IMR-90 (cell line): ENCODE measurements around the gene C22orf15.

Experiments used
- BHLHE40 ChIP-seq: fragments of 150-350 bp; IDR thresholded peaks from 2 replicates; pipeline ENCODE4 v1.6.1; 2016; ENCODE audit warnings: mild to moderate bottlenecking, low read depth, low read length
- CEBPB ChIP-seq: IDR thresholded peaks from 2 replicates; pipeline ENCODE4 v1.6.1; 2012; ENCODE audit warnings: low read depth, low read length, improper control_type of control experiment
- CHD1 ChIP-seq: IDR thresholded peaks from 2 replicates; pipeline ENCODE4 v1.6.1; 2012; ENCODE audit warnings: low read depth, low read length, improper control_type of control experiment
- CTCF ChIP-seq: conservative IDR thresholded peaks from 2 replicates; pipeline ENCODE4 v1.5.1; 2012; ENCODE audit warnings: mild to moderate bottlenecking, low read depth, low read length, improper control_type of control experiment
- MAFK ChIP-seq: IDR thresholded peaks from 2 replicates; pipeline ENCODE4 v1.6.1; 2012; ENCODE audit warnings: low read depth, low read length, improper control_type of control experiment
- MXI1 ChIP-seq: IDR thresholded peaks from 2 replicates; pipeline ENCODE4 v1.6.1; 2012; ENCODE audit warnings: low read depth, mild to moderate bottlenecking, low read length, moderate library complexity, borderline replicate concordance
- NFE2L2 ChIP-seq: fragments of 150-350 bp; IDR thresholded peaks from 2 replicates; pipeline ENCODE4 v1.6.1; 2016; ENCODE audit warnings: low read depth, mild to moderate bottlenecking, low read length
- POLR2A ChIP-seq: IDR thresholded peaks from 2 replicates; pipeline ENCODE4 v1.6.1; 2012; ENCODE audit warnings: mild to moderate bottlenecking, low read depth, low read length
- RAD21 ChIP-seq: IDR thresholded peaks from 2 replicates; pipeline ENCODE4 v1.6.1; 2012; ENCODE audit warnings: low read length, improper control_type of control experiment
- RCOR1 ChIP-seq: IDR thresholded peaks from 2 replicates; pipeline ENCODE4 v1.6.1; 2012; ENCODE audit warnings: mild to moderate bottlenecking, low read length, improper control_type of control experiment; ENCODE audit not compliant: insufficient replicate concordance
- RFX5 ChIP-seq: IDR thresholded peaks from 2 replicates; pipeline ENCODE4 v1.8.0; 2012; ENCODE audit warnings: low read depth, mild to moderate bottlenecking, low read length, moderate library complexity
- SMC3 ChIP-seq: fragments of 150-350 bp; IDR thresholded peaks from 2 replicates; pipeline ENCODE4 v1.6.1; 2016; ENCODE audit warnings: low read depth, mild to moderate bottlenecking, antibody characterized with exemption, low read length, moderate library complexity
- USF2 ChIP-seq: fragments of 150-350 bp; IDR thresholded peaks from 2 replicates; pipeline ENCODE4 v1.6.1; 2017; ENCODE audit warnings: mild to moderate bottlenecking, antibody characterized with exemption, low read length, low read depth

DNA sequence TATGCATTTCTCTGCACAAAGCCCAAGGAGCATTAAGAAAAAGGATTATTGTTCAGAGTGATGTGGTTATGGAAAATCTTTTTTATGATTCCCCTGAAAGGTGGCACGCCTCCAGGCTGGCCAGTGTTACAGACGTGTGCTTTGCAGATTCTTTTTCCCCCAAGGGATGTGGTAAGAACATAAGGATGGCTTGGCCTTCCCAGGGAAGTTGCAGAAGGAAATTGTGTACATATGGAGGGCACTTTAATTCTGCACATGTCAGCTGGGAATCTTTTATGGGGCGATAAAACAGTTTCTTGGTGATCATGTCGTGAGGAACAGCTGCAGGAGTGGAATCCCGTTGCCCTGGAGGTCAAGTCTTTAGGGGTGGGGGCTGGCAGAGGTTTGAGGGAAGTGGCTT is 33.7 kb downstream of the C22orf15 start:
- TF ChIP-seq NFE2L2 (no peak), RAD21 (no peak), POLR2A (no peak), CTCF (no peak), RFX5 (no peak), USF2 (no peak), CHD1 (no peak), SMC3 (no peak), RCOR1 (no peak), BHLHE40 (no peak), MXI1 (no peak), CEBPB (no peak), MAFK (no peak)
